GM12878 (cell line): ENCODE measurements around the gene MDFIC.

Experiments used
- E4F1 ChIP-seq: fragments of 450-650 bp; IDR thresholded peaks from 2 replicates; pipeline ENCODE4 v1.6.1; 2018; ENCODE audit warnings: borderline replicate concordance, mild to moderate bottlenecking; ENCODE audit not compliant: partially characterized antibody
- POLR2AphosphoS2 ChIP-seq: IDR thresholded peaks from 2 replicates; pipeline ENCODE4 v1.6.1; 2011; ENCODE audit warnings: low read depth, mild to moderate bottlenecking, low read length, improper control_type of control experiment, moderate library complexity
- POLR2AphosphoS5 ChIP-seq: IDR thresholded peaks from 2 replicates; pipeline ENCODE4 v1.6.1; 2011; ENCODE audit warnings: mild to moderate bottlenecking, low read length, inconsistent platforms
- TF ChIP-seq, protein P1 (sequence below): IDR thresholded peaks from 2 replicates; pipeline ENCODE4 v1.6.1; 2012; ENCODE audit warnings: low read depth, low read length, improper control_type of control experiment

- TF ChIP-seq, protein P1, sequence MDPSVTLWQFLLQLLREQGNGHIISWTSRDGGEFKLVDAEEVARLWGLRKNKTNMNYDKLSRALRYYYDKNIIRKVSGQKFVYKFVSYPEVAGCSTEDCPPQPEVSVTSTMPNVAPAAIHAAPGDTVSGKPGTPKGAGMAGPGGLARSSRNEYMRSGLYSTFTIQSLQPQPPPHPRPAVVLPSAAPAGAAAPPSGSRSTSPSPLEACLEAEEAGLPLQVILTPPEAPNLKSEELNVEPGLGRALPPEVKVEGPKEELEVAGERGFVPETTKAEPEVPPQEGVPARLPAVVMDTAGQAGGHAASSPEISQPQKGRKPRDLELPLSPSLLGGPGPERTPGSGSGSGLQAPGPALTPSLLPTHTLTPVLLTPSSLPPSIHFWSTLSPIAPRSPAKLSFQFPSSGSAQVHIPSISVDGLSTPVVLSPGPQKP, result no peak
- no peak for TF ChIP-seq POLR2AphosphoS5
- TF ChIP-seq POLR2AphosphoS2, result no peak
- TF ChIP-seq E4F1, result no peak
These were observed 7.7 kb downstream of the MDFIC start for GRCh38 chr7:114929570-114929969.
